ENCODE data around the gene TMEM150B. TPM values are rescaled to one million over a fixed set of nuclear protein-coding genes. Genes with fewer than 3 reads are reported as not detected.

TMEM150B gene
- total and polyA plus RNA-seq, 2 of the 13 experiments (the other 11 are each of a cell fraction or from before 2014, with no cell fraction given): 1.3 to 1.8 TPM

GRCh38 chr19:55265173-55265572, 60.0 kb downstream of the TMEM150B start (continued):
- TF ChIP-seq HINFP (CRISPR knock-in tag; IDR thresholded peaks at IDR 0.05; ENCODE audit: low read depth) (no peak), ZNF383 (CRISPR knock-in tag; IDR thresholded peaks at IDR 0.05; ENCODE audit: borderline replicate concordance) (no peak), ZBTB10 (CRISPR knock-in tag; IDR thresholded peaks at IDR 0.05; ENCODE audit: borderline replicate concordance) (no peak), NKX3-1 (CRISPR knock-in tag; IDR thresholded peaks at IDR 0.05) (no peak)

GRCh38 chr19:55264531-55264930, 60.6 kb downstream of the TMEM150B start:
- no peak for ATAC-seq
- 95% methylated on average over 5 of the region's 5 CpGs for WGBS (ENCODE audit: low lambda C conversion rate)
- H3K27me3 ChIP-seq (ENCODE audit: control insufficient read depth in 1 of 2, insufficient read depth in 2 of 2, low read length in 2 of 2): no peaks in the 10 kb centered on the region; a peak in 1 of 5 replicates
- H3K79me2 ChIP-seq (ENCODE audit: insufficient read depth, low read length): no peaks in the 10 kb centered on the region
- H3K4me2 ChIP-seq (ENCODE audit: low read depth, low read length): no peak overlapping the region
- no peak overlapping the region for H3K9ac ChIP-seq (ENCODE audit: insufficient read depth, low read depth, low read length)
- no peak overlapping the region for H3K27ac ChIP-seq (ENCODE audit: extremely low read length, insufficient read depth, low read length)
- FAIRE-seq: no peak
- intact Hi-C loops (cut with micrococcal nuclease; ENCODE audit: unreplicated experiment): no loop called here
- POLR2A ChIA-PET: no interaction called here
- H2AFZ ChIP-seq (ENCODE audit: low read length): no peak overlapping the region
- DNase-seq (ENCODE audit: low spot score): no peak
- in situ Hi-C loops (cut with HindIII; ENCODE audit: extremely low pct_ligation_motif_present, low pct_unique_long_range_greater_than_20kb): no loop called here
- BruUV-seq (replicated peaks): no TSS peak
- no peaks in the 10 kb centered on the region; a peak in 1 of 5 replicates for H3K36me3 ChIP-seq (replicated peaks in 1 of 2; ENCODE audit: control insufficient read depth in 1 of 2, insufficient read depth in 2 of 2, low read length in 2 of 2)
- peaks cover 14% of the 10 kb centered on the region for H3K4me1 ChIP-seq (ENCODE audit: insufficient read depth, low read length)
- CTCF ChIA-PET (ENCODE audit: low intra/inter-chr PET ratio, low total read pairs): no interaction called here
- TF ChIP-seq CEBPB (IDR thresholded peaks at IDR 0.05; ENCODE audit: borderline replicate concordance, low read depth, low read length) (0 out of 2 replicates have a peak, but pooled peaks have one; percentile 14), STAT6 (CRISPR knock-in tag; IDR thresholded peaks at IDR 0.05; ENCODE audit: borderline replicate concordance) (no peak)
- H3K9me3 ChIP-seq (ENCODE audit: low read length): no peaks in the 10 kb centered on the region
- no peaks in the 10 kb centered on the region for H4K20me1 ChIP-seq (ENCODE audit: insufficient read depth, low read length)
- no peak overlapping the region for H3K4me3 ChIP-seq (replicated peaks in 1 of 3; ENCODE audit: insufficient read depth in 1 of 3, low read depth in 2 of 3, low read length in 3 of 3)

Other genes with a start within 250 kb of the TMEM150B start
- 2.3 and 3.0 TPM in 2 replicates for gene EPS8L1, start 249.5 kb downstream of the TMEM150B start, total RNA-seq (2016; rRNA removed; fragmentation: Illumina TruSeq; extraction: Trizol)
- gene EPS8L1, start 249.5 kb downstream of the TMEM150B start, polyA plus RNA-seq (2011; rRNA removed): 6.3 and 6.6 TPM in 2 replicates
- 13.0 and 29.7 TPM in 2 replicates for gene PPP1R12C, start 207.7 kb downstream of the TMEM150B start, total RNA-seq (2016; rRNA removed; fragmentation: Illumina TruSeq; extraction: Trizol)
- 30.3 and 40.4 TPM in 2 replicates for gene PPP1R12C, start 207.7 kb downstream of the TMEM150B start, polyA plus RNA-seq (2011; rRNA removed)
- 1.3 and 1.4 TPM in 2 replicates for gene TNNT1, start 176.1 kb downstream of the TMEM150B start, total RNA-seq (2016; rRNA removed; fragmentation: Illumina TruSeq; extraction: Trizol)
- gene TNNT1, start 176.1 kb downstream of the TMEM150B start, polyA plus RNA-seq (2011; rRNA removed): 1.3 and 2.4 TPM in 2 replicates
- gene TNNI3, start 167.6 kb downstream of the TMEM150B start, total RNA-seq (2016; rRNA removed; fragmentation: Illumina TruSeq; extraction: Trizol): 3.5 and 3.7 TPM in 2 replicates
- 3.7 TPM in 2 replicates for gene TNNI3, start 167.6 kb downstream of the TMEM150B start, polyA plus RNA-seq (2011; rRNA removed)
- 0.40 and 0.41 TPM in 2 replicates for gene DNAAF3, start 158.7 kb downstream of the TMEM150B start, total RNA-seq (2016; rRNA removed; fragmentation: Illumina TruSeq; extraction: Trizol)
- gene DNAAF3, start 158.7 kb downstream of the TMEM150B start, polyA plus RNA-seq (2011; rRNA removed): 0.30 and 0.33 TPM in 2 replicates
- not detected in 2 replicates for gene SYT5, start 145.1 kb downstream of the TMEM150B start, total RNA-seq (2016; rRNA removed; fragmentation: Illumina TruSeq; extraction: Trizol)
- 0.04 TPM in 1 of 2 replicates, not detected in the other for gene SYT5, start 145.1 kb downstream of the TMEM150B start, polyA plus RNA-seq (2011; rRNA removed)
- gene PTPRH, start 115.8 kb downstream of the TMEM150B start, total RNA-seq (2016; rRNA removed; fragmentation: Illumina TruSeq; extraction: Trizol): 9.9 and 14.7 TPM in 2 replicates
- 125 and 166 TPM in 2 replicates for gene PTPRH, start 115.8 kb downstream of the TMEM150B start, polyA plus RNA-seq (2011; rRNA removed)
- 6.0 and 9.6 TPM in 2 replicates for gene TMEM86B, start 96.6 kb downstream of the TMEM150B start, total RNA-seq (2016; rRNA removed; fragmentation: Illumina TruSeq; extraction: Trizol)
- gene TMEM86B, start 96.6 kb downstream of the TMEM150B start, polyA plus RNA-seq (2011; rRNA removed): 7.7 and 10.7 TPM in 2 replicates
- gene PPP6R1, start 66.3 kb downstream of the TMEM150B start, total RNA-seq (2016; rRNA removed; fragmentation: Illumina TruSeq; extraction: Trizol): 23.0 and 25.8 TPM in 2 replicates
- 54.0 and 75.7 TPM in 2 replicates for gene PPP6R1, start 66.3 kb downstream of the TMEM150B start, polyA plus RNA-seq (2011; rRNA removed)
- 33.7 and 35.9 TPM in 2 replicates for gene HSPBP1, start 45.2 kb downstream of the TMEM150B start, total RNA-seq (2016; rRNA removed; fragmentation: Illumina TruSeq; extraction: Trizol)
- 22.3 and 25.7 TPM in 2 replicates for gene HSPBP1, start 45.2 kb downstream of the TMEM150B start, polyA plus RNA-seq (2011; rRNA removed)
- 0.18 TPM in 1 of 2 replicates, not detected in the other for gene BRSK1, start 41.3 kb downstream of the TMEM150B start, total RNA-seq (2016; rRNA removed; fragmentation: Illumina TruSeq; extraction: Trizol)
- 1.2 and 1.9 TPM in 2 replicates for gene BRSK1, start 41.3 kb downstream of the TMEM150B start, polyA plus RNA-seq (2011; rRNA removed)
- 2.1 and 5.5 TPM in 2 replicates for gene KMT5C, start 14.5 kb upstream of the TMEM150B start, total RNA-seq (2016; rRNA removed; fragmentation: Illumina TruSeq; extraction: Trizol)
- gene KMT5C, start 14.5 kb upstream of the TMEM150B start, polyA plus RNA-seq (2011; rRNA removed): 9.0 and 11.8 TPM in 2 replicates
- not detected in 2 replicates for gene COX6B2, start 29.4 kb upstream of the TMEM150B start, total RNA-seq (2016; rRNA removed; fragmentation: Illumina TruSeq; extraction: Trizol)
- 0.16 and 0.21 TPM in 2 replicates for gene COX6B2, start 29.4 kb upstream of the TMEM150B start, polyA plus RNA-seq (2011; rRNA removed)
- gene GARIN5B, start 37.9 kb upstream of the TMEM150B start, total RNA-seq (2016; rRNA removed; fragmentation: Illumina TruSeq; extraction: Trizol): not detected in 2 replicates
- gene GARIN5B, start 37.9 kb upstream of the TMEM150B start, polyA plus RNA-seq (2011; rRNA removed): 0.03 TPM in 1 of 2 replicates, not detected in the other
- 2.9 and 3.0 TPM in 2 replicates for gene IL11, start 45.1 kb upstream of the TMEM150B start, total RNA-seq (2016; rRNA removed; fragmentation: Illumina TruSeq; extraction: Trizol)
- 2.5 and 4.5 TPM in 2 replicates for gene IL11, start 45.1 kb upstream of the TMEM150B start, polyA plus RNA-seq (2011; rRNA removed)
- 0.35 TPM in 1 of 2 replicates, not detected in the other for gene TMEM190, start 51.5 kb upstream of the TMEM150B start, total RNA-seq (2016; rRNA removed; fragmentation: Illumina TruSeq; extraction: Trizol)
- gene TMEM190, start 51.5 kb upstream of the TMEM150B start, polyA plus RNA-seq (2011; rRNA removed): 0.83 and 1.6 TPM in 2 replicates
- gene TMEM238, start 59.0 kb upstream of the TMEM150B start, total RNA-seq (2016; rRNA removed; fragmentation: Illumina TruSeq; extraction: Trizol): not detected in 2 replicates
- gene TMEM238, start 59.0 kb upstream of the TMEM150B start, polyA plus RNA-seq (2011; rRNA removed): not detected in 2 replicates
- 105 and 149 TPM in 2 replicates for gene RPL28, start 60.6 kb upstream of the TMEM150B start, total RNA-seq (2016; rRNA removed; fragmentation: Illumina TruSeq; extraction: Trizol)
- 420 and 501 TPM in 2 replicates for gene RPL28, start 60.6 kb upstream of the TMEM150B start, polyA plus RNA-seq (2011; rRNA removed)
- gene UBE2S, start 82.4 kb upstream of the TMEM150B start, total RNA-seq (2016; rRNA removed; fragmentation: Illumina TruSeq; extraction: Trizol): 29.5 and 39.3 TPM in 2 replicates
- 26.6 and 32.2 TPM in 2 replicates for gene UBE2S, start 82.4 kb upstream of the TMEM150B start, polyA plus RNA-seq (2011; rRNA removed)
- not detected in 2 replicates for gene SHISA7, start 118.0 kb upstream of the TMEM150B start, total RNA-seq (2016; rRNA removed; fragmentation: Illumina TruSeq; extraction: Trizol)
- not detected in 2 replicates for gene SHISA7, start 118.0 kb upstream of the TMEM150B start, polyA plus RNA-seq (2011; rRNA removed)
- 105 and 106 TPM in 2 replicates for gene ISOC2, start 136.3 kb upstream of the TMEM150B start, total RNA-seq (2016; rRNA removed; fragmentation: Illumina TruSeq; extraction: Trizol)
- 76.8 and 91.2 TPM in 2 replicates for gene ISOC2, start 136.3 kb upstream of the TMEM150B start, polyA plus RNA-seq (2011; rRNA removed)
- gene C19orf85, start 139.4 kb upstream of the TMEM150B start, total RNA-seq (2016; rRNA removed; fragmentation: Illumina TruSeq; extraction: Trizol): not detected in 2 replicates
- gene C19orf85, start 139.4 kb upstream of the TMEM150B start, polyA plus RNA-seq (2011; rRNA removed): not detected in 2 replicates
- 1.00 and 1.2 TPM in 2 replicates for gene ZNF628, start 151.3 kb upstream of the TMEM150B start, total RNA-seq (2016; rRNA removed; fragmentation: Illumina TruSeq; extraction: Trizol)
- gene ZNF628, start 151.3 kb upstream of the TMEM150B start, polyA plus RNA-seq (2011; rRNA removed): 0.48 and 0.54 TPM in 2 replicates
- 14.7 and 22.3 TPM in 2 replicates for gene NAT14, start 159.8 kb upstream of the TMEM150B start, total RNA-seq (2016; rRNA removed; fragmentation: Illumina TruSeq; extraction: Trizol)
- 20.7 and 24.7 TPM in 2 replicates for gene NAT14, start 159.8 kb upstream of the TMEM150B start, polyA plus RNA-seq (2011; rRNA removed)
- gene SSC5D, start 163.1 kb upstream of the TMEM150B start, total RNA-seq (2016; rRNA removed; fragmentation: Illumina TruSeq; extraction: Trizol): not detected in 2 replicates
- gene SSC5D, start 163.1 kb upstream of the TMEM150B start, polyA plus RNA-seq (2011; rRNA removed): 0.03 TPM in 1 of 2 replicates, not detected in the other
- gene SBK2, start 211.8 kb upstream of the TMEM150B start, total RNA-seq (2016; rRNA removed; fragmentation: Illumina TruSeq; extraction: Trizol): 0.24 and 0.45 TPM in 2 replicates
- gene SBK2, start 211.8 kb upstream of the TMEM150B start, polyA plus RNA-seq (2011; rRNA removed): 0.14 TPM in 1 of 2 replicates, not detected in the other
- gene SBK3, start 220.2 kb upstream of the TMEM150B start, total RNA-seq (2016; rRNA removed; fragmentation: Illumina TruSeq; extraction: Trizol): 0.46 and 0.66 TPM in 2 replicates
- 0.77 and 1.5 TPM in 2 replicates for gene SBK3, start 220.2 kb upstream of the TMEM150B start, polyA plus RNA-seq (2011; rRNA removed)

Data from HepG2 (cell line).